Measurements from ENCODE around the gene MED13L. TPM values are rescaled to one million over a fixed set of nuclear protein-coding genes. Genes with fewer than 3 reads are reported as not detected.

Gene MED13L
- total RNA-seq, 2 donors from 2014 or later, result 88.9 to 140 TPM

- Histone ChIP-seq H3K36me3 (no peaks in the 10 kb centered on the region), H3K4me1 (replicated peaks) (peaks cover 4% of the 10 kb centered on the region), H3K4me3 (no peak overlapping the region), H3K27ac (no peak overlapping the region), H3K27me3 (replicated peaks; ENCODE audit: insufficient read depth) (no peaks in the 10 kb centered on the region), H3K9me3 (no peaks in the 10 kb centered on the region)
- WGBS, result 61% methylated on average over 8 of the region's 8 CpGs
- no peak for DNase-seq (ENCODE audit: low spot score)
- intact Hi-C loops (cut with DNase I), result no loop called here
- TF ChIP-seq POLR2AphosphoS5 (IDR thresholded peaks at IDR 0.05) (no peak), POLR2A (IDR thresholded peaks at IDR 0.05) (no peak), CTCF (IDR thresholded peaks at IDR 0.05) (no peak)
Observed at GRCh38 chr12:116155383-116155782, 122.1 kb downstream of the MED13L start.

GRCh38 chr12:116153983-116154382 is 123.5 kb downstream of the MED13L start:
- WGBS, result 71% methylated on average over 2 of the region's 2 CpGs
- no peaks in the 10 kb centered on the region for H3K9me3 ChIP-seq
- peaks cover 4% of the 10 kb centered on the region for H3K4me1 ChIP-seq (replicated peaks)
- DNase-seq (ENCODE audit: low spot score), result no peak
- intact Hi-C loops (cut with DNase I), result no loop called here
- TF ChIP-seq POLR2AphosphoS5 (IDR thresholded peaks at IDR 0.05) (no peak), POLR2A (IDR thresholded peaks at IDR 0.05) (no peak), CTCF (IDR thresholded peaks at IDR 0.05) (no peak)
- H3K4me3 ChIP-seq, result no peak overlapping the region
- H3K27ac ChIP-seq, result no peak overlapping the region
- H3K27me3 ChIP-seq (replicated peaks; ENCODE audit: insufficient read depth), result no peaks in the 10 kb centered on the region
- no peaks in the 10 kb centered on the region for H3K36me3 ChIP-seq

- Histone ChIP-seq H3K27ac (no peak overlapping the region), H3K4me3 (no peak overlapping the region), H3K4me1 (replicated peaks) (peaks cover 4% of the 10 kb centered on the region), H3K36me3 (no peaks in the 10 kb centered on the region), H3K9me3 (no peaks in the 10 kb centered on the region), H3K27me3 (replicated peaks; ENCODE audit: insufficient read depth) (no peaks in the 10 kb centered on the region)
- intact Hi-C loops (cut with DNase I), result no loop called here
- TF ChIP-seq CTCF (IDR thresholded peaks at IDR 0.05) (no peak), POLR2A (IDR thresholded peaks at IDR 0.05) (no peak), POLR2AphosphoS5 (IDR thresholded peaks at IDR 0.05) (no peak)
- no peak for DNase-seq (ENCODE audit: low spot score)
Observed at GRCh38 chr12:116153113-116153512, 124.4 kb downstream of the MED13L start.

GRCh38 chr12:116152268-116152667 is 125.2 kb downstream of the MED13L start:
- intact Hi-C loops (cut with DNase I), result no loop called here
- no peaks in the 10 kb centered on the region for H3K36me3 ChIP-seq
- H3K9me3 ChIP-seq, result no peaks in the 10 kb centered on the region
- H3K27me3 ChIP-seq (replicated peaks; ENCODE audit: insufficient read depth), result no peaks in the 10 kb centered on the region
- peaks cover 4% of the 10 kb centered on the region for H3K4me1 ChIP-seq (replicated peaks)
- 58% methylated on average over 4 of the region's 4 CpGs for WGBS
- DNase-seq (ENCODE audit: low spot score), result no peak
- no peak overlapping the region for H3K4me3 ChIP-seq
- TF ChIP-seq CTCF (IDR thresholded peaks at IDR 0.05) (no peak), POLR2AphosphoS5 (IDR thresholded peaks at IDR 0.05) (no peak), POLR2A (IDR thresholded peaks at IDR 0.05) (no peak)
- no peak overlapping the region for H3K27ac ChIP-seq

- intact Hi-C loops (cut with DNase I), result no loop called here
- Histone ChIP-seq H3K27ac (no peak overlapping the region), H3K4me3 (no peak overlapping the region), H3K9me3 (no peaks in the 10 kb centered on the region), H3K36me3 (no peaks in the 10 kb centered on the region), H3K27me3 (replicated peaks; ENCODE audit: insufficient read depth) (no peaks in the 10 kb centered on the region), H3K4me1 (replicated peaks) (peaks cover 4% of the 10 kb centered on the region)
- TF ChIP-seq POLR2AphosphoS5 (IDR thresholded peaks at IDR 0.05) (no peak), CTCF (IDR thresholded peaks at IDR 0.05) (no peak), POLR2A (IDR thresholded peaks at IDR 0.05) (no peak)
- WGBS, result 93% methylated on average over 5 of the region's 5 CpGs
- no peak for DNase-seq (ENCODE audit: low spot score)
Observed at GRCh38 chr12:116150452-116150851, 127.0 kb downstream of the MED13L start.
